Measurements from ENCODE around the gene SEC23A.

DNA sequence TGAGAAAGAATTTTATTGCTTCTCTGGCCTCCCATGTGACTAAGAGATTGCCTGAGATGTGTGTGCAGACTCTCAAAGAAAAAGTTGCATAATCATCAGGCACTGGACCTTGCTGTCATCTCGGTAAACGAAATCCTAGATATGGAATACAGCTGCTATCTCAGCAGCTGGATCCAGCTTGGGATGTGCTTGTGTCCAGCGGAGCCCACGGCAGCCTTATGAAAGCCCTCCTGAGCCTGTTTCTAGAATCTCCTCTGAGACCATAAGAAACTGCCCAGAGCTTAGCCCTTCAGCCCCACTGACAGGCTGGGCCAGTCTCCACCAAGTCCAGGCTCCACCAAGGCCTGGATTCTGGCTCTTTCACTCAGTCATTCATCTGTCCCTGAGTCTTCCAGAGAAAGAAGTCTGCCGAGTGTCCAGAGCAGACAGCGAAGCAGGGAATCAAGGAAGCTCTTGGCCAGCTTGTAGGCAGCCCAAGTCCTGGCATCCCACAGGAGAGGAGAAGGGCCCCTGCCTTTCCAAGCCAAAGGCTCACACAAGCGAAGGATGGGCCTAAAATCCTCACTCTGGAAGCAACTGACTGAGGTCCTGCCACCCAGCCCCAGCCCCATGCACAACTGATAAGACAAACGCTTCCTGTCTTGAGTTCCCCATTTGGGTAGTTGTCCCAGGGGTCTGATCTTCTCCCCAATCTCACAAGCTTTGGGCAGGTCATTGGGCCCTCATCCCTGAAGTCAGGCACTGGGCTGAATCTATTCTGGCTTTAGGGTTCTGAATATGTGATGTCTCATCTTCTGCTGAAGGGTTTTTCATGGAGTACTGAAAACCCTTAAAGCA is 97.8 kb downstream of the SEC23A start:
- TF ChIP-seq, protein P1, sequence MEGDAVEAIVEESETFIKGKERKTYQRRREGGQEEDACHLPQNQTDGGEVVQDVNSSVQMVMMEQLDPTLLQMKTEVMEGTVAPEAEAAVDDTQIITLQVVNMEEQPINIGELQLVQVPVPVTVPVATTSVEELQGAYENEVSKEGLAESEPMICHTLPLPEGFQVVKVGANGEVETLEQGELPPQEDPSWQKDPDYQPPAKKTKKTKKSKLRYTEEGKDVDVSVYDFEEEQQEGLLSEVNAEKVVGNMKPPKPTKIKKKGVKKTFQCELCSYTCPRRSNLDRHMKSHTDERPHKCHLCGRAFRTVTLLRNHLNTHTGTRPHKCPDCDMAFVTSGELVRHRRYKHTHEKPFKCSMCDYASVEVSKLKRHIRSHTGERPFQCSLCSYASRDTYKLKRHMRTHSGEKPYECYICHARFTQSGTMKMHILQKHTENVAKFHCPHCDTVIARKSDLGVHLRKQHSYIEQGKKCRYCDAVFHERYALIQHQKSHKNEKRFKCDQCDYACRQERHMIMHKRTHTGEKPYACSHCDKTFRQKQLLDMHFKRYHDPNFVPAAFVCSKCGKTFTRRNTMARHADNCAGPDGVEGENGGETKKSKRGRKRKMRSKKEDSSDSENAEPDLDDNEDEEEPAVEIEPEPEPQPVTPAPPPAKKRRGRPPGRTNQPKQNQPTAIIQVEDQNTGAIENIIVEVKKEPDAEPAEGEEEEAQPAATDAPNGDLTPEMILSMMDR (IDR thresholded peaks at IDR 0.05): no peak
- no peak for TF ChIP-seq OVOL2 (CRISPR knock-in tag; IDR thresholded peaks at IDR 0.05; ENCODE audit: borderline replicate concordance)
- no peak for TF ChIP-seq GABPB1 (CRISPR knock-in tag; IDR thresholded peaks at IDR 0.05)
- no peak for TF ChIP-seq SOX15 (CRISPR knock-in tag; IDR thresholded peaks at IDR 0.05)

All from WTC11 (cell line).